Measurements from ENCODE around the gene RPTOR.

DNA sequence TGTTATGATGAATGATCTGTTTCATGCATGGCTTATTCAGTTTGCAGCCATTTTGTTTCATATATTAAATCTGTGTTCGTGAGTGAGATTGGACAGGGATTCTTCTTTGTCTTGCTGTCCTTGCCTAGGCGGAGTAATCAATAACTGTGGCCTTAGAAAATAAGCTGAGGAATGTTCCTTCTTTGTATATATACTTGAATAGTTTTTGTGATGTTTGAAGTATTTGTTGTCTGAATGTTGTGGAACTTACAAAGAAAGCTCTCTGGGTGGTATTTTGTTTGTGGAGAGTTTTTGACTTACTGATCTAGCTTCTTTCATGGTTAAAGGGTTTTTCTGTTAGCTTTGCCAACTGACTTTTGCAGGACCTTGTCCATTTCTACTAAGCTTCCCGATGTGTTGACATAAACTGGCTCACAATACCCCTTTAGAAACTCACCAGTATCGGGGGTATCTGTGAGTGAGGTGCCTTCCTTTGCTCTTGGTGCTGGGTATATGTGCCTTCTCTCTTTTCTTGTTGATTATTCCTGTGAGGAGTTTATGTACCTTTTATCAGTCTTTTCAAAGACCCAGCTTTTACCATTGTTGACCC lies 166.2 kb downstream of the RPTOR start:
- TF ChIP-seq CTCF (IDR thresholded peaks at IDR 0.05; ENCODE audit: low read length) (no peak), EZH2 (IDR thresholded peaks at IDR 0.05; ENCODE audit: borderline replicate concordance, low read length) (no peak)

All from OCI-LY1 (cell line).